ENCODE data around the gene PUSL1.

- TF ChIP-seq, protein P1, sequence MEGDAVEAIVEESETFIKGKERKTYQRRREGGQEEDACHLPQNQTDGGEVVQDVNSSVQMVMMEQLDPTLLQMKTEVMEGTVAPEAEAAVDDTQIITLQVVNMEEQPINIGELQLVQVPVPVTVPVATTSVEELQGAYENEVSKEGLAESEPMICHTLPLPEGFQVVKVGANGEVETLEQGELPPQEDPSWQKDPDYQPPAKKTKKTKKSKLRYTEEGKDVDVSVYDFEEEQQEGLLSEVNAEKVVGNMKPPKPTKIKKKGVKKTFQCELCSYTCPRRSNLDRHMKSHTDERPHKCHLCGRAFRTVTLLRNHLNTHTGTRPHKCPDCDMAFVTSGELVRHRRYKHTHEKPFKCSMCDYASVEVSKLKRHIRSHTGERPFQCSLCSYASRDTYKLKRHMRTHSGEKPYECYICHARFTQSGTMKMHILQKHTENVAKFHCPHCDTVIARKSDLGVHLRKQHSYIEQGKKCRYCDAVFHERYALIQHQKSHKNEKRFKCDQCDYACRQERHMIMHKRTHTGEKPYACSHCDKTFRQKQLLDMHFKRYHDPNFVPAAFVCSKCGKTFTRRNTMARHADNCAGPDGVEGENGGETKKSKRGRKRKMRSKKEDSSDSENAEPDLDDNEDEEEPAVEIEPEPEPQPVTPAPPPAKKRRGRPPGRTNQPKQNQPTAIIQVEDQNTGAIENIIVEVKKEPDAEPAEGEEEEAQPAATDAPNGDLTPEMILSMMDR (conservative IDR thresholded peaks at IDR 0.05; ENCODE audit: low read length): no peak
- no peak for TF ChIP-seq EZH2phosphoT487 (IDR thresholded peaks at IDR 0.05; ENCODE audit: borderline replicate concordance, low read depth, low read length)
Observed at GRCh38 chr1:1264026-1264425, 44.4 kb upstream of the PUSL1 start.
